Osteoblast (primary cell): ENCODE measurements around the gene GJB2. TPM values are rescaled to one million over a fixed set of nuclear protein-coding genes. Genes with fewer than 3 reads are reported as not detected.

ENCODE experiments used
- DNase-seq: peaks from one replicate; pipeline ENCODE4 v3.0.0; 2011; ENCODE audit warnings: low spot score, mixed read lengths; ENCODE audit not compliant: insufficient read length; ENCODE audit errors: missing footprints
- H2AFZ ChIP-seq: 2 replicates; pipeline ENCODE4 v1.6.0; 2011; ENCODE audit warnings: mild to moderate bottlenecking, low read length
- H3K27ac ChIP-seq: 2 replicates; pipeline ENCODE4 v1.5.1; 2011; ENCODE audit warnings: mild to moderate bottlenecking, low read depth, low read length, moderate library complexity
- H3K27me3 ChIP-seq: 2 replicates; pipeline ENCODE4 v1.6.0; 2012; ENCODE audit warnings: mild to moderate bottlenecking, control low read depth, inconsistent platforms, low read length, moderate library complexity; ENCODE audit not compliant: insufficient read depth
- H3K36me3 ChIP-seq: 2 replicates; pipeline ENCODE4 v1.5.1; 2011; ENCODE audit warnings: mild to moderate bottlenecking, low read length, control low read depth, moderate library complexity; ENCODE audit not compliant: insufficient read depth
- H3K4me1 ChIP-seq: 2 replicates; pipeline ENCODE4 v1.5.1; 2011; ENCODE audit warnings: mild to moderate bottlenecking, low read length, control low read depth, moderate library complexity; ENCODE audit not compliant: insufficient read depth
- H3K4me2 ChIP-seq: 2 replicates; pipeline ENCODE4 v1.6.0; 2011; ENCODE audit warnings: mild to moderate bottlenecking, low read length; ENCODE audit not compliant: insufficient read depth
- H3K4me3 ChIP-seq: fragments of 200-600 bp; sonication (generic); 3 replicates; pipeline ENCODE4 v1.5.1; 2012; ENCODE audit warnings: mild to moderate bottlenecking, low read length, inconsistent platforms; ENCODE audit not compliant: insufficient read depth
- H3K79me2 ChIP-seq: 2 replicates; pipeline ENCODE4 v1.6.0; 2012; ENCODE audit warnings: mild to moderate bottlenecking, low read length, control low read depth, inconsistent platforms; ENCODE audit not compliant: insufficient read depth
- H3K9me3 ChIP-seq: 2 replicates; pipeline ENCODE4 v1.5.1; 2011; ENCODE audit warnings: low read depth, low read length, control low read depth
- H4K20me1 ChIP-seq: 2 replicates; pipeline ENCODE4 v1.6.0; 2012; ENCODE audit warnings: mild to moderate bottlenecking, low read length, control low read depth; ENCODE audit not compliant: insufficient read depth
- CTCF ChIP-seq: IDR thresholded peaks from 2 replicates; pipeline ENCODE4 v1.5.1; 2011; ENCODE audit warnings: mild to moderate bottlenecking, low read depth, low read length, moderate library complexity; ENCODE audit errors: extremely low read depth
- total RNA-seq: library from RNA; depleted of rRNA; stranded (reverse); fragments of >200 nt; gene quantifications from 2 replicates; pipeline ENCODE4 v1.2.3, GENCODE V29; 2012

Gene GJB2
- total RNA-seq, 1 donor = under 0.01 TPM

GRCh38 chr13:20222553-20222952, 29.8 kb upstream of the GJB2 start:
- no peaks in the 10 kb centered on the region for H4K20me1 ChIP-seq
- H3K4me2 ChIP-seq = no peak overlapping the region
- H3K9me3 ChIP-seq = no peaks in the 10 kb centered on the region
- no peaks in the 10 kb centered on the region for H3K79me2 ChIP-seq
- DNase-seq = no peak
- peaks cover 63% of the 10 kb centered on the region for H3K27me3 ChIP-seq
- no peaks in the 10 kb centered on the region for H3K36me3 ChIP-seq
- no peaks in the 10 kb centered on the region for H3K4me1 ChIP-seq
- no peak overlapping the region for H3K27ac ChIP-seq
- H2AFZ ChIP-seq = no peak overlapping the region
- no peak overlapping the region for H3K4me3 ChIP-seq
- TF ChIP-seq CTCF = no peak

- Histone ChIP-seq H2AFZ (no peak overlapping the region), H3K4me3 (no peak overlapping the region), H3K9me3 (no peaks in the 10 kb centered on the region), H3K27me3 (peaks cover 69% of the 10 kb centered on the region), H4K20me1 (no peaks in the 10 kb centered on the region), H3K4me1 (no peaks in the 10 kb centered on the region), H3K4me2 (no peak overlapping the region), H3K36me3 (no peaks in the 10 kb centered on the region), H3K79me2 (no peaks in the 10 kb centered on the region), H3K27ac (no peak overlapping the region)
- no peak for TF ChIP-seq CTCF
- DNase-seq = no peak
Measured at GRCh38 chr13:20221772-20222171, 29.0 kb upstream of the GJB2 start.

- Histone ChIP-seq H3K9me3 (no peaks in the 10 kb centered on the region), H3K27me3 (peaks cover 64% of the 10 kb centered on the region), H3K4me3 (no peak overlapping the region), H3K36me3 (no peaks in the 10 kb centered on the region), H3K79me2 (no peaks in the 10 kb centered on the region), H4K20me1 (no peaks in the 10 kb centered on the region), H3K4me1 (no peaks in the 10 kb centered on the region), H3K27ac (no peak overlapping the region), H3K4me2 (no peak overlapping the region), H2AFZ (no peak overlapping the region)
- DNase-seq = no peak
- TF ChIP-seq CTCF = no peak
Measured at GRCh38 chr13:20219577-20219976, 26.8 kb upstream of the GJB2 start.

- no peaks in the 10 kb centered on the region for H4K20me1 ChIP-seq
- TF ChIP-seq CTCF = no peak
- no peak overlapping the region for H3K4me2 ChIP-seq
- DNase-seq = no peak
- no peak overlapping the region for H3K27ac ChIP-seq
- H3K4me1 ChIP-seq = no peaks in the 10 kb centered on the region
- H3K36me3 ChIP-seq = no peaks in the 10 kb centered on the region
- H2AFZ ChIP-seq = no peak overlapping the region
- peaks cover 51% of the 10 kb centered on the region for H3K27me3 ChIP-seq
- H3K79me2 ChIP-seq = no peaks in the 10 kb centered on the region
- H3K9me3 ChIP-seq = no peaks in the 10 kb centered on the region
- H3K4me3 ChIP-seq = no peak overlapping the region
Measured at GRCh38 chr13:20217168-20217567, 24.4 kb upstream of the GJB2 start.
